Measurements from ENCODE around the gene CD81.
A peak's percentile ranks its signal among the peaks of the same experiment; 100 is the strongest.

The CD81 gene

GRCh38 chr11:2408671-2409070 is 31.6 kb downstream of the CD81 start:
- DNase-seq: no peak

GRCh38 chr11:2409126-2409525 is 32.0 kb downstream of the CD81 start:
- no peak for DNase-seq

GRCh38 chr11:2409611-2410468 is 32.7 kb downstream of the CD81 start:
- no peak for DNase-seq

DNA sequence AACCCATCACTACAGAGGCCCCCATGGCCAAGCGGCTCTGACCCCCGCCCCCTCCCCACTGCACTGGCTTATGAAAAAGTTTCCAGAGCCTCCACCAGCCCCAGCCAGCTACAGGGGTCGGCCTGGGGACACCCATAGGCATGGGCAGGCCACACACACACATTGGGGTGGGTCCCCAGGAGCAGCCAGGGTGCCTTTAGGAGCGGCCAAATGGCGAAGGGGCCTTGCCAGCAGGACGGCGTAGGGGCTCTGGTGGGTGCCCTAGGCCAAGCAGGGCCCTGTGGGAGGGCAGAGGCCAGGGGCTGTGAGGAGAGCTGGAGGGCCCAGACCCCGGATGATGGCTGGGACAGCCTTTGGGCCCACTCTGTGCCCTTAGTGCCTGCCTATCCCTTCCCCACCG is 33.5 kb downstream of the CD81 start:
- no peak for DNase-seq

GRCh38 chr11:2411446-2412305 is 34.6 kb downstream of the CD81 start:
- no peak for DNase-seq

DNA sequence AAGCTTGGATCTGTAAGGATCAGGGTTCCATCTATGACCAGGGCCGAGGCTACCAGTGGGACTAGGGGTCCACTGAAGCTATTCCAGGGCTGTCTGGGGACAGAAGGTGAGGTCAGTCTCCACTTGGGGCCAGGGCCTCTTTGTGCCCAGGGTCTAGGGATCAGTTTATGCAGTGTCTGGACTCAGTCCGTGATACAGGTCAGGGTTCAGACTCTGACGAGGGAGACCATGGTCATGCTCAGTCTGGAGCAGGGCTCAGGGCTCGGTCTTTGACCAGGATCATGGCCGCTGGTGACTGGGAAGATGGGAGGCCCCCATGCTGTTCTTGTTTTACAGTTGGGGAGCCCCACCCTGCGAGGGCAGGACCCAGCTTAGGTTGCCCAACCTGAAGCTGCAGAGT is 35.2 kb downstream of the CD81 start:
- DNase-seq: no peak

DNA sequence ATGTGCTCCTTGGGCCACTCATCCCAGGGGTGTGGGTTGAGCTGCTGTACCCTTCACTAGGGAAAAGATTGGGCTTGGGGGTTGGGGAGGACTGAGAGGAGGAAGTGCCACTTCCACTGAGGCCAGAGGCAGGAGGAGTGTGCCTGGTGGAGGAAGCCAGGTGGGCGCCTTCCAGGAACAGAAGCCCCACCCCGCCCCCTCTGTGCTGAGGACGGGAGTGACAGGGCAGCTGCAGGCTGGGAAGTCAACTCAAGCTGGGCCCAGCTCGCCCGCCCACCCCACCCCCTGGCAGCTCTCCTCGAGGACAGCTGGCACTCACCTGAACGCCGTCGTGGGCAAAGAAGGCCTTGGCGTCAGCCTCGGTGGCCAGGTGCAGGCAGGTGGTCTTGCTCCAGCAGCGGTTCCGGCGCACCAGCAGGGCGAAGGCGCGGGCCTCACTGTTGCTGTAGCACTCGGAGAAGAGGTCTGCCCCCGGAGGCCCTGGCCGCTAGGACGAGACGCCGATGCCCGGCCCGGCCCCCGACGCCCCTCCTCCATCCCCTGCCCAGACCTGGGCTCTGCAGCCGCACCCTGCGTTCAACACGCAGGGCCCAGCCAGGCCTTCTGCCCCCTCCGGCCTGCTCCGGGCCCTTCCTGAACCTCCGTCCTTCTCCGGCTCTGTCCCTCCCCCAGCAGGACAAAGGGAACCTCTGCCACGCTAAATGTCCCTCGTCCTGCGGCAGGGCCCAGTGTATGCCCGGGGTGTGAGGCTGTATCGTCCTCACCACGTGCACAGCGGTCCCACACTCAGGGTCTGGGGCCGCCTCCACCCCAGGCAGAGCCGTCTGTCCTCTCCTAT is 36.9 kb downstream of the CD81 start:
- DNase-seq: no peak

DNA sequence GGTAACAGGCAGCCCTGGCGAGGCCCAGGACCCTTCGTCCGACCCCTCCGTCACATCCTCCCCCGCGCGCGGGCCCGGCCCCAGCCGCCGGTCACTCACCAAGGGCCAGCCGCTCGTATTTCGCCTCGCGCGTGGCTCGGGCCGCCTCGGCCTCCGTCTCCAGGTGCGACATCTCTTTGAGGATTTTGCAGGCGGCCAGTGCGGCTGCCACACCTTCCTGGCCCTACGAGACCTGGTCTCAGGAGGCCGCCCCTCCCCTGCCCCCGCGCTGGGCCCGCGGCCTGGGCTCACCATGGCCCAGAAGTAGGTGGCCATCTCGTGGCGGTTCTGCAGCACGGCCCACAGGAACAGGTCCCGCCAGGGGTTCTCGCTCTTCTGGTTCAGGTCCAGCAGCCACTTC is 37.5 kb downstream of the CD81 start:
- no peak for DNase-seq

- no peak for DNase-seq
Observed at GRCh38 chr11:2415171-2415570, 38.1 kb downstream of the CD81 start.

DNA sequence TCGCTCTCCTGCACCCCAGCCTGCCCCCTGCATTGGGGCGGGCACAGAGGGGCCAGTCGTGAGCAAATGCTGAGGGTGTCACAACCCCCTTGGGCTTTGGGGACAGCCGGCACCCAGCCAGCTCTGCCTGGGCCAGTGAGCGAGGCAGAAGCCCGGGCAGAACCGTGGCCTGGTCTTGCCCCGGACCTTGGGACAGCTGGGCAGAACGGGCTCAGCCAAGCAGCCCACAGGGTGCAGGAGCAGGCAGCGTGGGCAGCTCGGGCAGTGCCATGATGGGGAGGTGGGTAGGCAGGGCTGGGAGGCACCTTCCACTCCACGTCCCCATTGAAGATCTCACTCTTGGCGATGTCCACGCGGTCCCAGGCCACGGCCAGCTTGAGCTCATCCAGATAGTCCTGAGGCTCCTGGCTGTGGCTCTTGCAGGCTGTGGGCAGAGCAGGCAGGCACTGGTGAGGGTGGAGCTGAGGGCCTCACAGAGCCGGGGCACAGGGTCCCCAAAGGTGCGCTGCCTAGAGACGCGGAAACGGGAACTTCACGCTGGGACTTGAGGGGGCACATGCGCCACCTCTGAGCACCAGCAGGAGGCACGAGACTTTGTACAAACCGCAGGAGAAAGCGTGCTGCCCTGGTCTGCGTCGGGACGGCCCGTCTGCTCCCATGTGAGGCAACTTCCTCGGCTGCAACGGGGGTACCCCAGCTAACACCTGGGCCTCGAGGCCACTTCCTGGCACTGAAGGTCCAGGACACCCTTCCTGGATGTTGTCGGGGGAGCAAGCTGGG is 38.7 kb downstream of the CD81 start:
- DNase-seq: no peak

- no peak for DNase-seq
Observed at GRCh38 chr11:2416765-2417164, 39.7 kb downstream of the CD81 start.

DNA sequence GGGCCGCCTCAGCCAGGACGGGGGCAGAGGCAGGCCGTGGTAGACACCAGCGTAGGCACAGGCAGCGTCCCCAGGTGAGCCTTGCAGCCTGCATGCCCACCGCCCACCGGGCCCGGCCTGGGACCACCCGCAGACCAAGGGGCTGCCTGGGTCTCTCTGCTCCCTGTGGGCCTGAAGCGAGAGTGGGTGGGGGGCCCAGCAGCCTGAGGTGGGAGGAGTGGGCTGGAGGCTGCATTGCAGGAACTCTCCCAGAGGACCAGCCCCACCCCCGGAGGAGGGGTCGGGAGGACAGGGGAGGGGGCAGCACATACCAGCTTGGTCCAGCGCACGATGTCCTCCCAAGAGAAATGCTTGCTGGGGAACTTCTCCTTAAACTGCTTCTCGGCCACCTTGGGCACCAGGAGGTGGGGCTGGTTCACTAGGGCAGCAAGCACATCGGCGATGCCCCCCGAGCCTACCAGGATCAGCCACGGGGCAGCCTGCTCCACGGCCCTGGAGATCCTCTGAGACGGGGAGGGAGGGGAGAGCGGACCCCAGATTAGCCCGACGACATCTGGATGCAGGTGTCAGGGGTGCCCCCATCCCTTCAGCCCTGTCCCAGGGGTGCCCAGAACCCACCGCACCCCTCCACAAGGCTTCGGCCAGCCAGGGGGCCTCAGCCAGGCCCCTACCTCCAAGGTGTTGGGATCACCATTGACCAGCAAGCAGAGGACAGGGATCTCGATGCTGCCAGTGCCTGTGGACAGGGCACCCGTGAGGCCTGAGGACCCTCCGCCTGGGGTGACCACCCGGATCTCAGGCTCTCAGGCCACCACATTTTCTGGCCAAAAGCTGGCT is 41.0 kb downstream of the CD81 start:
- DNase-seq: no peak

GRCh38 chr11:2418693-2419360 is 41.7 kb downstream of the CD81 start:
- DNase-seq: no peak

DNA sequence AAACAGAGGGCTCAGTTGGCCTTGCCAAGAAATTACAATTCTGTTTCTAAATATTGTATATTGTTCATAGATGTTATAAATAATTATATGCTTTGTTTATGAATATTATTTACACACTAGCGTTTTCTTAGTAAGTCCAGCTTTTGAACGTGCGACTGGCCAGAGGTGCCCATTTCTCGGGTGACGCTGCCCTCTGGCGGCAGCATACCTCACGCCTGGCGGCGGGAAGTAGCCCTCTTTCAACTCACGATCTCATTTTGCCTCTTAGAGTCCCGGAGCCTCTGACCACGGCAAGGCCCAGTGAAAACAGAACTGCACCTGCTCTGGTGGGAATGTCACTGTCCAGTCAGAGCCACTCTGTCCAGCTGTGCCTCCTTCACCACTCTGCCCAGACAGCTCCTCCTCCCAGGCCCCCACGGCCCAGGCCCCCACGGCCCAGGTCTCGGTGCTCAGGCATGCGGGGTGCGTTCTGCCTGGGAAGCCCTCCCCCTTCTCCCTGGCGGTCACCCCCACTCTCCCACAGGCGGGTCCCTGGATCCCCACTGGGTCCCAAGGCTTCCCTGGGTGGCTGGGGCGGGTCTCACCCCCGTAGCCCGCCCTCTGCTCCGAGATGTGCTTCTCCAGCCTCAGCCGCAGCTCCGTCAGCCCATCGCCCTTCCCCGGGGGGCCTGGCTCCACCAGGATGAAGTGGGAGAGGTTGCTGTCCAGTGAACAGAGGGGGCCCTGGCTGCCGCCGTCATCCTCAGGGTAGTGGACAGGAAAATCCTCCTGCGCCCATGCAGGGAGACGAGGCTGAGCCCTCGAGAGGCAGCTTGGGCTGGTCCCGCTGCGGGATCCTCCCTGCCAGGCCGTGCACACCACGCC is 42.8 kb downstream of the CD81 start:
- peak; percentile 69 for DNase-seq

- DNase-seq: peak; percentile 76
Observed at GRCh38 chr11:2420502-2421225, 43.6 kb downstream of the CD81 start.

DNA sequence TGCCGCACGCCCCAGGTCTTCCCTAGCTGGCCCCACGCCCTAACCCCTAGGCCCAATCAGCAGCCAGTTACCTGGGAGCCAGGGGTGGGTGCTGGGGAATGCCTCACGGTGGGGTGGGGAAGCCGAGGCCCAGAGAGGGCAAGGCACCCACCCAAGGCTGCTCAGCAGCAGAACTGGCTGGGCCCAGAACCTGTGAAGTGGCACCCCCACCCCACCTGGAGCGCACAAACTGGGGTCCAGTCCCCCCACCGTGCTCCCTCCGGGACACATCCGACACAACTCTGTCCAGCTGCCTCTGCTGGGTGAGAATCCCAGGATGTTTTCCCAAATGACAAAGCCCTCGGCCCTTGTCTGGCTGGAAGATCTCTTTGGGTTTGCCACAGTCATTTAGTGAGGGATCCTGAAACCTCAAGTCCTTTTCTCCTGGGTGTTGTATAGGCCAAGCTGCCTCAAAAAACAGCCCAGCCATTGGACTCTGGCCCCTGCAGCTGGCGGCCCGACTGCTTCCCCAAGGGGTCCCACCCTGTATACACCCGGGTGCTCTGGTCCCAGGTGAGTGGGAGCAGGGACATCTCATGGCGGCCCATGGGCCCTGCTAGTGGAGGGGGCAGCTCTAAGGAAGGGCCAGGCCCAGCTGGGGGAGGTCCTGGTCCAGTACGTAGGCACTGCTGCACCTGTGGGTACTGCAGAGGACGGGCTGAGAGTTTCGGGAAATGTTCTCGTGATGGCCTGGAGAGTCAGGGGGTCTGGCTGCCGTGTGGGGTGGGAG is 44.3 kb downstream of the CD81 start:
- DNase-seq: no peak

DNA sequence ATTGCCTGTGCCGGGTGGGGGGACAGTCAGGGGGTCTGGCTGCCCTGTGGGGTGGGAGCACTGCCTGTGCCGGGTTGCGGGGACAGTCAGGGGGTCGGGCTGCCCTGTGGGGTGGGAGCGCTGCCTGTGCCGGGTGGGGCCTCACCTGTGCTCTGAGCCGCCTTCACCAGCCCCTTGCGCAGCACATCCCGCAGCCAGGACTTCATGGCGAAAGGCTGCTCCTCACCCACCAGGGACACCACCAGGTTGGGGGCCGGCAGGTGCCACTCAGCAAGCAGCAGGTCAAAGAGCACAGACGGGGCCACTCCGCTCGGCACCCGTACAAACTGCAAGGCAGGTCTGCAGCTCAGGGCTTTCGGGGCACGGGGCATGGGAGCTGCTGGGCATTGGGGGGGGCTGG is 44.9 kb downstream of the CD81 start:
- DNase-seq: no peak

DNA sequence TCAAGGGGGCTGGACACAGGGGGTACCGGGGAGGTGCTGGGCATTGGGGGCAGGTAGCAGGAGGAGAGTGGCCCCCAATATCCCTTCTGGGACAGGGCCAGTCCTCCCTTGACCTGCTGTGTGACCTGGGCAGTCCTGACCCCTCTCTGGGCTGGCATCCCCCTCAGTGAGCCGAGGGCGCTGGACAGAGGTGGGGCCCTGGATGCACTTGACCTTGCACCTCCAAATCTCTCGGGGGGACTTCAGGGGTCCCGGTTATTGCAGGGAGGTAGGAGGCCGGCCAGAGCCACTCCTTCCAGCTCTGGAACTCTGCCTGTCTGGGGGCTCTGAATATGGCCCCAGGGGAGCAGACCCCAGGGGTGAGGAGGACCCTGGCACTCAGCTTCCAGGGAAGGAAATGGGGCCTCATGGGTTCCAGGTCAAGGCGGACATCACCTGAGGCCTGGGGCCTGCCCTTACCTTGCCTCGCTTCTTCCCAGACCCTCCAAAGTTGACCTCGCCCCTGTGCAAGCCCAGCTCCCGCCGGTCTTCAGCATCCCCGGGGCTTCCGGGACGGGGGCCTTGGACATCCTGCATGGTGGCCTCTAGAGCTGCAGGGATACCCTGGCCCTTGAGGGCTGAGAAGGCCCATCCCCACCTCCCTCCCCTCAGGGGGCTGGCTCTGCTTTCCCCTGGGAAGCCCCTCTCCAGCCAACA is 45.5 kb downstream of the CD81 start:
- no peak for DNase-seq
